Upper lobe of right lung (tissue), 1 donor: ENCODE measurements around the gene FAM168A. TPM values are rescaled to one million over a fixed set of nuclear protein-coding genes. Genes with fewer than 3 reads are reported as not detected.
A peak's percentile ranks its signal among the peaks of the same experiment; 100 is the strongest.

Source experiments
- ATAC-seq: fragments of 200-7000 bp; cut with Tn5 transposase; one replicate; pipeline ENCODE4 v1.9.1; 2020; ENCODE audit warnings: mild to moderate bottlenecking, moderate library complexity
- DNase-seq: peaks from one replicate; pipeline ENCODE4 v3.0.0-alpha.2; 2020
- H3K27ac ChIP-seq: fragments of 200-600 bp; one replicate; pipeline ENCODE4 v1.8.0; 2022
- H3K27me3 ChIP-seq: fragments of 200-600 bp; one replicate; pipeline ENCODE4 v1.8.0; 2022; ENCODE audit warnings: mild to moderate bottlenecking
- H3K36me3 ChIP-seq: fragments of 200-600 bp; one replicate; pipeline ENCODE4 v1.8.0; 2022
- H3K4me1 ChIP-seq: fragments of 200-600 bp; one replicate; pipeline ENCODE4 v1.8.0; 2022
- H3K4me3 ChIP-seq: fragments of 200-600 bp; one replicate; pipeline ENCODE4 v1.8.0; 2022; ENCODE audit warnings: mild to moderate bottlenecking
- H3K9me3 ChIP-seq: fragments of 200-600 bp; one replicate; pipeline ENCODE4 v1.8.0; 2022
- intact Hi-C: fragments of 100-400 bp; cut with DNase I; formaldehyde crosslinking; loops from one replicate; pipeline ENCODE4 v1.11.0; 2022
- total RNA-seq: library from RNA; stranded (reverse); fragmentation: NEBNext Ultra II Directional; extraction: Animal tissue kit (Norgen Biotek cat#: 25700); gene quantifications from one replicate; pipeline ENCODE4 v1.2.1, GENCODE V29; 2021
- TF ChIP-seq, protein P1 (sequence below): fragments of 200-600 bp; IDR thresholded peaks from one replicate; pipeline ENCODE4 v1.8.0; 2022; ENCODE audit warnings: antibody characterized with exemption
- donor health status: DM: no; HTN: yes; CAD: no; lungs with severe emphysema.

FAM168A gene
- total RNA-seq, 1 donor from 2014 or later = 30.7 TPM

DNA sequence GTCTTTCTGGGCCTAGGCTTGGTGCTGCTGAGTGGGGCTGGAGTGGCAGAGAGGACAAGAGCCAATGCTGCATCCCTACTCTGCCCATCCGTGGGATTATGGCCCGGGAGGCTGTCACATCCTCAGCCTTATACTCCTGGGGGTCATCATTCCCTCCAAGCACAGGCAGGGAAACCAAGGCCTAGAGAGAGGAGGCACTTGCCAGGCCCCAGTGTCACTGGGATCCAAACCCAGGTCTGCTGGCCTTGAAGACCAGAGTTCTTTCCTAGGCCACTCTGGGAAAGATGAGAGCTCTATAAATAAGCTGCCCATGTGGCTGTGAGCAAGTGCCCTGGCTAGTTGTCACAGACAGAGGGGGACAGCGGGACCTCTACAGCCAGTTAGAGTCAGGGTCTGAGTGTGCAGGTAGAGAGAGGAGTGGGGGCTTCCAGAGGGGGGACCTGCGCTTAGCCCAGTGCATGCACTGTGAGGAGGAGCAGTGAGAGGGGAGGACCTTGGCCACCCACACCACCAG, 217.0 kb downstream of the FAM168A start:
- Histone ChIP-seq H3K27me3 (no peaks in the 10 kb centered on the region), H3K27ac (no peak overlapping the region), H3K36me3 (no peaks in the 10 kb centered on the region), H3K4me3 (no peak overlapping the region), H3K9me3 (no peaks in the 10 kb centered on the region), H3K4me1 (peaks cover 45% of the 10 kb centered on the region)
- no peak for ATAC-seq
- TF ChIP-seq, protein P1, sequence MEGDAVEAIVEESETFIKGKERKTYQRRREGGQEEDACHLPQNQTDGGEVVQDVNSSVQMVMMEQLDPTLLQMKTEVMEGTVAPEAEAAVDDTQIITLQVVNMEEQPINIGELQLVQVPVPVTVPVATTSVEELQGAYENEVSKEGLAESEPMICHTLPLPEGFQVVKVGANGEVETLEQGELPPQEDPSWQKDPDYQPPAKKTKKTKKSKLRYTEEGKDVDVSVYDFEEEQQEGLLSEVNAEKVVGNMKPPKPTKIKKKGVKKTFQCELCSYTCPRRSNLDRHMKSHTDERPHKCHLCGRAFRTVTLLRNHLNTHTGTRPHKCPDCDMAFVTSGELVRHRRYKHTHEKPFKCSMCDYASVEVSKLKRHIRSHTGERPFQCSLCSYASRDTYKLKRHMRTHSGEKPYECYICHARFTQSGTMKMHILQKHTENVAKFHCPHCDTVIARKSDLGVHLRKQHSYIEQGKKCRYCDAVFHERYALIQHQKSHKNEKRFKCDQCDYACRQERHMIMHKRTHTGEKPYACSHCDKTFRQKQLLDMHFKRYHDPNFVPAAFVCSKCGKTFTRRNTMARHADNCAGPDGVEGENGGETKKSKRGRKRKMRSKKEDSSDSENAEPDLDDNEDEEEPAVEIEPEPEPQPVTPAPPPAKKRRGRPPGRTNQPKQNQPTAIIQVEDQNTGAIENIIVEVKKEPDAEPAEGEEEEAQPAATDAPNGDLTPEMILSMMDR = no peak
- no peak for DNase-seq
- intact Hi-C loops = no loop called here

DNA sequence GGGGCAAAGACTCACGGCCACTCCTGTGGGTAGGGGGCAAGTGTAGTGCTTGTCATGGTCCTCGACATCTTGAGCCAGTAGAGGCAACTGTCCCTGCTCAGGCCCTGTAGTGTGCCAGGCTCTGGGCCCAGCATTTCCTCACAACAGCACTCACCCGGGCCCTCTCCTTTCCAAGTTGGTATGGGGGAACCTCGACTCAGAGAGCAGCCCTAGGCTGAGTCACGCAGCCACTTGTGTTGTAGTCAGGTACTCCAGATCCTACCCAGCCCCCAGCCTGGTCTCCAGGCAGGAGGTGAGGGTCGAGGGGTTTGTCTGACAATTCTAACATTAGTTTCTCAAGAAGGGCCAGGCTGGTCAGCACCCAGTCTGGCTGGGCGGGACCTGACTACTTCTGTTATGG, 217.6 kb downstream of the FAM168A start:
- Histone ChIP-seq H3K36me3 (no peaks in the 10 kb centered on the region), H3K9me3 (no peaks in the 10 kb centered on the region), H3K27ac (no peak overlapping the region), H3K4me3 (no peak overlapping the region), H3K4me1 (peaks cover 40% of the 10 kb centered on the region), H3K27me3 (no peaks in the 10 kb centered on the region)
- intact Hi-C loops = no loop called here
- DNase-seq (no peak), ATAC-seq (no peak)
- TF ChIP-seq, protein P1 = no peak

DNA sequence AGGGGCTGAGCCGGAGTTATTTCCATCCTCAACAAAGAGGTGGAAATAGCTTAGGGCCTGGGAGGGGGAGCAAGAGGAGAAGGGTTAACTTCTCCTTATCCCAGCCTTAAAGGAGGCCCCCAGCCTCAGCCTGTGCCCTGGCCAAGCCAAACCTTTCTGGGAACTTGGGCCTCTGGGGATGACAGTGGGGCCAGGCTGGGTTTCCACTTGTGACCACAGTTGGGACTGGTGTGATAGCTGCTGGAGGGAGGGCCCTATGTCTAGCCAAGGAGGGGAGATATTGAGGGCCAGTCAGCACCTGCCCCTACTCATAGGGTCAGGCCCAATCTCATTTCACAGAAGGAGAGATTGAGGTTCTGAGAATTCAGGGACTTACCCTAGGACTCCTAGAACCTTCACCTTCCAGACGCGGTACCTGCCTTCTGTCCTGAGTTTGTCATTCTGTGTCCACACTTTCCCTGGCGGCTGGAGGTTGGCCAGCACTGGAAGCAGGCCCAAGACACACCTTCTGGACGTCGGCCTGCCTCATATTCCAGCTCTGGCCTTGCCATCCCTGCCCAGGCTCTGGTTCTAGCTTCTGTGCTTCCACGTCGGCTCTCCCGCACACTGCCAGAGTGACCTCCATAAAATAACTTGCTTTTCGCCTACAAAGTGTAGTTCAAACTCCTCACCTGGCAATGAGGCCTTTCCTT, 218.6 kb downstream of the FAM168A start:
- H3K27me3 ChIP-seq = no peaks in the 10 kb centered on the region
- peaks cover 30% of the 10 kb centered on the region for H3K4me1 ChIP-seq
- no peak overlapping the region for H3K27ac ChIP-seq
- no peak overlapping the region for H3K4me3 ChIP-seq
- H3K36me3 ChIP-seq = no peaks in the 10 kb centered on the region
- TF ChIP-seq, protein P1 = no peak
- DNase-seq (peak; percentile 87), ATAC-seq (peak; percentile 5)
- intact Hi-C loops = no loop called here
- H3K9me3 ChIP-seq = no peaks in the 10 kb centered on the region

DNA sequence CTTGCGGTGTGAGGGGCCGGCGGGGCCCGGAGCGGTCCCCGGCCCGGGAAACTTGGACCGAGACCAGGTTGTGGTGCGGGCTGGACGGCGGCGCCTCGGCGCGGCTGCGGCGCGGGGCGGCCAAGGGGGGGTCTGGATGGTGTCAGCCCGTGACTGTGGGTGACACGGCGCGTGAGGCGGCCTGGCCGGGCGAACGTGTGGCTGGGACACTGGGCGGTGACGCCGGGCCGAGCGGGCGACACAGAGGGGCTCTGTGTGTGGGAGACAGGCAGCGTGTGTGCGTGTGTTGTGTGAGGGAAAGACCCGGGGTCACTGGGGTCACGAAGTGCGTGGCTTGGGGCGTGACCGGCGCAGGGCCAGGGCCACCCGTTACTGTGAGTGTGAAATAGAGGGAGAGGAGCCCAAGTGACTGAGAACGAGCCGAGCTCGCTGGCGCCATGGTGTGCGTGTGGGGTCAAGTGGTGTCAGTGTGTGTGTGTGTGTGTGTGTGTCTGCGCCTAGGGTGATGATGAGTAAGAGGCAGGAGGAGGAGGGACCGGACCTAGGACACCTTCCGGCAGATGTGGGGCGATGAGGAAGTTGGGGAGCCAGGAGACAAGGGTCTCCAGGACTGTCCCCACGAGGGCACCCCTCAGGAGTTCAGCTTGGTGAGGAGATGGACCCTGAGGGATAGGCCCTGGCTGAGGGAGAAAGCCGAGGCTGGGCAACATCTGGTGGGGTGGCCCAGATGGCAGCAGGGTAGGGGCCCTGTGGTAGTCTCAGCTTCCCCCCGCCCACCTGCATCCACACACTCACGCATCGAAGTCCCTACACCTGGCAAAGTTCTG, 220.9 kb downstream of the FAM168A start:
- peak overlapping the region; percentile 71 for H3K4me3 ChIP-seq
- TF ChIP-seq, protein P1 = no peak
- intact Hi-C loops = no loop called here
- H3K27me3 ChIP-seq = no peaks in the 10 kb centered on the region
- H3K36me3 ChIP-seq = no peaks in the 10 kb centered on the region
- H3K27ac ChIP-seq = peak overlapping the region; percentile 80
- H3K9me3 ChIP-seq = no peaks in the 10 kb centered on the region
- DNase-seq (peak; percentile 77), ATAC-seq (peak; percentile 38)
- H3K4me1 ChIP-seq = peaks cover 14% of the 10 kb centered on the region

DNA sequence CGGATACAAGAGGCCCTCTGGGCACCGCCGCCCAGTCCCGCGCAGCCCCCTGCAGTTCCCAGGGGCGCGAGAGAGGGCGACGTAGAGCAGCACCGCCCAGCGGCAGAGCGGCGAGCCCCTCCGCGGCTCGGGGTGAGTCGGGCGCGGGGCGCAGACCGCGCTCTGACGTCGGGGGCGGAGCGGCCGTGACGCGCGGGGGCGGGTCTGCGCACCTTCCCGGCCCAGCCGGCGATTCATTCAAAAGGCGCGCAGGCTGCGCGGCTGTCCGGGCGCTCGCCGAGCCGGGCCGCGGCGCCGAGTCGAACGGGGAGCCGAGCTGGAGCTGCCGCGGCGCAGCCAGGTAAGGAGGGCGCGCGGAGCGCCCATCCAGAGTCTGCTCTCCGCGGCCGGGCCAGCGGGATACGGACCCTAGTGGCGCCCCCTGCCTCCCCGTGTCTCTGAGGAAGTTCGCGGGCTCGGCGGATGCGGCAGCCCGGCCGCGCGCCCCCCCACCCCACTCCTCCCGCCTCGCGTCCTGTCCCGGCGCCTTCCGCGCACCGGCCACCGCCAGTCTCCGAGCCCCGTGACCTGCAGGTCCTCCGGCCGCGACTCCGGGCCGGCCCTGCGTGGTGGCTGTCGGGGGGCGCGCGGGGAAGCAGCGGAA, 221.6 kb downstream of the FAM168A start, which contains the start of gene RELT:
Gene RELT, plus strand, starts transcription at position 240 of the 643 bp plus-strand sequence. CDS start 12,738 bp downstream, outside the sequence.
- H3K27me3 ChIP-seq = no peaks in the 10 kb centered on the region
- TF ChIP-seq, protein P1 = peak; percentile 93
- H3K4me1 ChIP-seq = peaks cover 14% of the 10 kb centered on the region
- peak within 1 kb of the TSS; percentile 71 for H3K4me3 ChIP-seq
- intact Hi-C loops = no loop called here
- no peaks in the 10 kb centered on the region for H3K9me3 ChIP-seq
- no peaks in the 10 kb centered on the region for H3K36me3 ChIP-seq
- ATAC-seq (peak; percentile 95), DNase-seq (peak; percentile 95)
- H3K27ac ChIP-seq = peak within 1 kb of the TSS; percentile 80
